OCI-LY3 (cell line): ENCODE data around the gene UGT2B7.

ENCODE experiments used
- H2AFZ ChIP-seq: fragments of 200-600, 300-600 bp; shearing (Covaris generic); 2 replicates; pipeline ENCODE4 v1.6.0; 2014; ENCODE audit warnings: antibody characterized with exemption, low read depth, low read length
- H3K27ac ChIP-seq: fragments of 200-600, 300-600 bp; sonication (generic); 2 replicates; pipeline ENCODE4 v1.5.1; 2014; ENCODE audit warnings: mild to moderate bottlenecking, low read length, moderate library complexity, mixed read lengths
- H3K27me3 ChIP-seq: fragments of 200-600, 300-600 bp; sonication (generic); 2 replicates; pipeline ENCODE4 v1.6.1; 2014; ENCODE audit warnings: low read depth, low read length, mixed read lengths
- H3K36me3 ChIP-seq: fragments of 200-600, 300-600 bp; sonication (generic); replicated peaks from 2 replicates; pipeline ENCODE3; 2014; ENCODE audit warnings: low read depth, low read length, mixed read lengths
- H3K4me1 ChIP-seq: fragments of 300-600, 200-600 bp; sonication (generic); 2 replicates; pipeline ENCODE4 v1.6.1; 2014; ENCODE audit warnings: low read length, mixed read lengths
- H3K4me2 ChIP-seq: fragments of 200-600, 300-600 bp; sonication (generic); 2 replicates; pipeline ENCODE4 v1.6.1; 2014; ENCODE audit warnings: low read length, mixed read lengths
- H3K4me3 ChIP-seq: fragments of 300-600, 200-600 bp; sonication (generic); 2 replicates; pipeline ENCODE4 v1.5.1; 2014; ENCODE audit warnings: antibody characterized with exemption, mild to moderate bottlenecking, low read length, moderate library complexity
- H3K79me2 ChIP-seq: fragments of 300-600, 200-600 bp; shearing (Covaris generic); 2 replicates; pipeline ENCODE4 v1.6.1; 2014; ENCODE audit warnings: mild to moderate bottlenecking, low read length, mixed read lengths
- H3K9ac ChIP-seq: fragments of 300-600, 200-600 bp; shearing (Covaris generic); 2 replicates; pipeline ENCODE4 v1.6.0; 2014; ENCODE audit warnings: mild to moderate bottlenecking, low read length, moderate library complexity
- H3K9me3 ChIP-seq: fragments of 200-600, 300-600 bp; shearing (Covaris generic); 2 replicates; pipeline ENCODE4 v1.6.1; 2014; ENCODE audit warnings: low read length, mixed read lengths; ENCODE audit not compliant: insufficient read depth
- H4K20me1 ChIP-seq: fragments of 200-600, 300-600 bp; sonication (generic); 2 replicates; pipeline ENCODE4 v1.6.1; 2016; ENCODE audit warnings: low read length, mixed read lengths; ENCODE audit not compliant: insufficient read depth
- EZH2phosphoT487 ChIP-seq: fragments of 200-600 bp; shearing (Covaris generic); IDR thresholded peaks from 2 replicates; pipeline ENCODE4 v1.6.1; 2018; ENCODE audit warnings: antibody characterized with exemption, mixed run types, low read depth
- TF ChIP-seq, protein P1 (sequence below): fragments of 200-600, 300-600 bp; sonication (generic); IDR thresholded peaks from 2 replicates; pipeline ENCODE4 v1.5.1; 2014; ENCODE audit warnings: antibody characterized with exemption, low read length, low read depth

UGT2B7 gene

DNA sequence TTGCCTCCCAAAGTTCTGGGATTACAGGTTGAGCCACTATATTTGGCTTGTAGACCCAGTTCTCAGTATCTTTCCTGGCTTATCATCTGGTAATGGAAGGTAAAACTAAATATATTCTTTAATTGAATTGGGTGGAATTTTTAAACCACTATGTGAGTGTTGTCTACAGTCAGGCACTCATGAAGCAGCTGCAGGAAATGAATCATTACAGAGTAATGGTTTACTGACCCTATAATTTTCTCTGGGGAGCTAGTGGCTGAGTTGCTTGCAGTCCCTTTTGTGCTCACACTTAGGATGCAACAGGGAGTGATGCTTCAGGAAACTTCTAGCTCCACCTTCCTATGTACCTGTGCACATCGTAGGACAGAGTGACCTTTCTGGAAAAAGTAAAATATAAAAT lies 4.1 kb upstream of the UGT2B7 start:
- H3K79me2 ChIP-seq: no peaks in the 10 kb centered on the region
- H3K4me2 ChIP-seq: no peak overlapping the region
- no peak overlapping the region for H3K27ac ChIP-seq
- no peaks in the 10 kb centered on the region for H3K4me1 ChIP-seq
- H3K36me3 ChIP-seq: no peaks in the 10 kb centered on the region
- no peak overlapping the region for H3K9ac ChIP-seq
- H2AFZ ChIP-seq: no peak overlapping the region
- no peak for TF ChIP-seq EZH2phosphoT487
- TF ChIP-seq, protein P1, sequence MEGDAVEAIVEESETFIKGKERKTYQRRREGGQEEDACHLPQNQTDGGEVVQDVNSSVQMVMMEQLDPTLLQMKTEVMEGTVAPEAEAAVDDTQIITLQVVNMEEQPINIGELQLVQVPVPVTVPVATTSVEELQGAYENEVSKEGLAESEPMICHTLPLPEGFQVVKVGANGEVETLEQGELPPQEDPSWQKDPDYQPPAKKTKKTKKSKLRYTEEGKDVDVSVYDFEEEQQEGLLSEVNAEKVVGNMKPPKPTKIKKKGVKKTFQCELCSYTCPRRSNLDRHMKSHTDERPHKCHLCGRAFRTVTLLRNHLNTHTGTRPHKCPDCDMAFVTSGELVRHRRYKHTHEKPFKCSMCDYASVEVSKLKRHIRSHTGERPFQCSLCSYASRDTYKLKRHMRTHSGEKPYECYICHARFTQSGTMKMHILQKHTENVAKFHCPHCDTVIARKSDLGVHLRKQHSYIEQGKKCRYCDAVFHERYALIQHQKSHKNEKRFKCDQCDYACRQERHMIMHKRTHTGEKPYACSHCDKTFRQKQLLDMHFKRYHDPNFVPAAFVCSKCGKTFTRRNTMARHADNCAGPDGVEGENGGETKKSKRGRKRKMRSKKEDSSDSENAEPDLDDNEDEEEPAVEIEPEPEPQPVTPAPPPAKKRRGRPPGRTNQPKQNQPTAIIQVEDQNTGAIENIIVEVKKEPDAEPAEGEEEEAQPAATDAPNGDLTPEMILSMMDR: no peak
- H4K20me1 ChIP-seq: no peaks in the 10 kb centered on the region
- H3K9me3 ChIP-seq: no peaks in the 10 kb centered on the region; the same call in 1 of the 2 replicates
- no peak overlapping the region for H3K4me3 ChIP-seq
- H3K27me3 ChIP-seq: no peaks in the 10 kb centered on the region

DNA sequence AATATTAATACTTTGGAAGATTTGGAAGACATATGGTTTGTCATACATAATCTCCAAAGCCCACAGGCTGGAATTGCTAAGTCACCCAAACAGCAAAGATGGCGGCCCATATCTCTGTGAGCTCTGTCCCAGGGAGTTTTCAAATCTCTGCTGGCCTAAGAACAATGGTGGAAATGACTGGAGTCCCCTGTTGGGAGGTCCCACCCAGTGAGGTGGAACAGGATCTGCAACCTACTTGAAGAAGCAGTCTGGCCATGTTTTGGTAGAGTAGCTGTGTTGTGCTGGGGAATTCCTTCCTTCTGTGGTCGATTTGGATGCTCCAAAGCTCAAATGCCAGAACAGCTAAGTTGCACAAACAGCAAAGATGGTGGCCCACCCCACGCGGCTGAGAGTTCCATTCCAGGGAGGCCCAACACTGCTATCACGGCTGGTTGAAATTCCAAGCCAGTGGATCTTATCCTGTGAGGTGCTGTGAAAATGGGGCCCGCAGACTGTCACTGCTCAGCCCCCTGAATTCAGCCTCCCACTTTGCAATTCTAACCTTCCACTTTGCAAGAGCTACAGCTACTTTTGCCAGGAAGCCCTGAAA lies 3.2 kb upstream of the UGT2B7 start:
- Histone ChIP-seq H2AFZ (no peak overlapping the region), H3K27ac (no peak overlapping the region)
- TF ChIP-seq EZH2phosphoT487: no peak
- TF ChIP-seq, protein P1: no peak

DNA sequence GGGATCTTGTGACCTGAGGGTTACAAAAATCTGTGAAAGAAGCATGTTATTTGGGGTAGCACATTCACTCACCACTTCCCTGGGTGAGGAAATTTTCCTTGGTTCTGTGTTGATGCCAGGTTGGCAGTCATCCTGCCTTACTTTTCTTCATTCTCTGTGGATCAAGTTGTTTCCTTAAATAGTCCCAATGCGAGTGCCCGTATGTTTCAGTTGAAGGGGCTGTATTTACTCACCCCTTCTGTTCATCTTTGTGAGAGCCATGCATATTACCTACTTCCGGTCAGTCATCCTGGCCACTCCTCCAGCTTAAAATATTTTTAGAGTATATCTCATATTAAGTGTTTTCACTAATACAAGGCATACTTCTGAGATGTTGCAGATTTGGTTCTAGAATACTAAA lies 2.6 kb upstream of the UGT2B7 start:
- Histone ChIP-seq H3K27me3 (no peaks in the 10 kb centered on the region), H2AFZ (no peak overlapping the region), H3K4me1 (no peaks in the 10 kb centered on the region), H3K27ac (no peak overlapping the region), H4K20me1 (no peaks in the 10 kb centered on the region), H3K79me2 (no peaks in the 10 kb centered on the region), H3K4me3 (no peak overlapping the region), H3K36me3 (no peaks in the 10 kb centered on the region), H3K9ac (no peak overlapping the region), H3K4me2 (no peak overlapping the region), H3K9me3 (no peaks in the 10 kb centered on the region)
- TF ChIP-seq EZH2phosphoT487: no peak
- TF ChIP-seq, protein P1: no peak

More for the DNA sequence above, 3.2 kb upstream of the UGT2B7 start:
- no peaks in the 10 kb centered on the region for H4K20me1 ChIP-seq
- H3K4me3 ChIP-seq: no peak overlapping the region
- no peaks in the 10 kb centered on the region for H3K79me2 ChIP-seq
- no peaks in the 10 kb centered on the region; the same call in 1 of the 2 replicates for H3K9me3 ChIP-seq
- H3K27me3 ChIP-seq: no peaks in the 10 kb centered on the region
- no peak overlapping the region for H3K4me2 ChIP-seq
- no peaks in the 10 kb centered on the region for H3K36me3 ChIP-seq
- H3K9ac ChIP-seq: no peak overlapping the region
- no peaks in the 10 kb centered on the region for H3K4me1 ChIP-seq

DNA sequence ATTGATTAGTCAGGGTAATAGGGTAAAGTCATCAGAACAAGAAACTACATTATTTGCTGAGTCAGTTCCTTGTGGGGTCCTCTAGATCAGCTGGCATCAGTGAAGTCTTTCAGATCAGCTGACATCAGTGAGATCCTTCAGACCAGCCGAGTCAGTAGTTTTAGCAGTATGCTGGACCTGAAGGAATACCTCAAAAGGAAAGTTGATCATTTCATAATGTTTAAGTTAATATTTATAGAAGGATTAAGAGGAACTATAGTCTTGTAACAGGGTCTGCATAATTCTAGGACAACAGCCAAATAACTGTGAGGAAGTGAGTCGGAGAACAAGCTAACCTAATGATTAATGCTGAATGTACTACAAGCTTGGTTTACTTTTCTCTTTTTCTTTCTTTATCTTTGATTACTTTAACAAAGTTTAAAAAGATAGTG lies 958 bp upstream of the UGT2B7 start:
- Histone ChIP-seq H3K4me1 (no peaks in the 10 kb centered on the region), H3K36me3 (no peaks in the 10 kb centered on the region), H3K27me3 (no peaks in the 10 kb centered on the region), H2AFZ (no peak overlapping the region), H3K4me2 (no peak overlapping the region), H4K20me1 (no peaks in the 10 kb centered on the region), H3K9me3 (no peaks in the 10 kb centered on the region), H3K79me2 (no peaks in the 10 kb centered on the region), H3K27ac (no peak overlapping the region), H3K4me3 (no peak overlapping the region), H3K9ac (no peak overlapping the region)
- TF ChIP-seq, protein P1: no peak
- no peak for TF ChIP-seq EZH2phosphoT487
